ENCODE results near the gene COL3A1.

The COL3A1 gene

GRCh38 chr2:189015359-189015758 is 41.2 kb downstream of the COL3A1 start:
- DNase-seq (ENCODE audit: low spot score): no peak

- no peak for DNase-seq (ENCODE audit: low spot score)
Measured at GRCh38 chr2:189016311-189016861, 42.2 kb downstream of the COL3A1 start.

GRCh38 chr2:189018631-189019030 is 44.5 kb downstream of the COL3A1 start:
- no peak for DNase-seq (ENCODE audit: low spot score)

GRCh38 chr2:189020179-189020578 is 46.0 kb downstream of the COL3A1 start:
- no peak for DNase-seq (ENCODE audit: low spot score)

GRCh38 chr2:189022053-189022481 is 47.9 kb downstream of the COL3A1 start:
- DNase-seq (ENCODE audit: low spot score): no peak

GRCh38 chr2:189022492-189022891 is 48.3 kb downstream of the COL3A1 start:
- DNase-seq (ENCODE audit: low spot score): no peak

GRCh38 chr2:189024901-189025618 is 50.9 kb downstream of the COL3A1 start:
- DNase-seq (ENCODE audit: low spot score): peak; percentile 12

GRCh38 chr2:189037518-189037917 is 63.3 kb downstream of the COL3A1 start:
- DNase-seq (ENCODE audit: low spot score): no peak

GRCh38 chr2:189045836-189046235 is 71.7 kb downstream of the COL3A1 start:
- no peak for DNase-seq (ENCODE audit: low spot score)

- no peak for DNase-seq (ENCODE audit: low spot score)
Measured at GRCh38 chr2:189046320-189046719, 72.1 kb downstream of the COL3A1 start.

GRCh38 chr2:189047171-189047888 is 73.2 kb downstream of the COL3A1 start:
- no peak for DNase-seq (ENCODE audit: low spot score)

GRCh38 chr2:189048189-189048588 is 74.0 kb downstream of the COL3A1 start:
- no peak for DNase-seq (ENCODE audit: low spot score)

- no peak for DNase-seq (ENCODE audit: low spot score)
Measured at GRCh38 chr2:189049709-189050164, 75.6 kb downstream of the COL3A1 start.

GRCh38 chr2:189050165-189050712 is 76.1 kb downstream of the COL3A1 start:
- no peak for DNase-seq (ENCODE audit: low spot score)

- DNase-seq (ENCODE audit: low spot score): no peak
Measured at GRCh38 chr2:189056200-189057106, 82.3 kb downstream of the COL3A1 start.

GRCh38 chr2:189057316-189057715 is 83.1 kb downstream of the COL3A1 start:
- no peak for DNase-seq (ENCODE audit: low spot score)

- no peak for DNase-seq (ENCODE audit: low spot score)
Measured at GRCh38 chr2:189060096-189060642, 86.0 kb downstream of the COL3A1 start.
